Heart right ventricle (tissue), 16 donors: ENCODE data around the gene OTOGL. TPM values are rescaled to one million over a fixed set of nuclear protein-coding genes. Genes with fewer than 3 reads are reported as not detected.

ENCODE experiments used
- ATAC-seq, 8 donors: fragments of 200-7000 bp; cut with Tn5 transposase; one replicate each; pipeline ENCODE4 v1.9.1; 2020; ENCODE audit warnings: mild to moderate bottlenecking in 8 of 8, moderate library complexity in 8 of 8, moderate number of reproducible peaks in 1 of 8
- DNase-seq, 2 donors: peaks; one replicate each; pipeline ENCODE4 v3.0.0-alpha.2; 2020
- H3K27ac ChIP-seq, 10 donors: fragments of 200-600 bp; sonication (generic) in 2 of 10; one replicate each; pipeline versions ENCODE4 v1.5.0 to v1.8.0; 2020 to 2022; ENCODE audit warnings: mild to moderate bottlenecking in 3 of 10
- H3K27me3 ChIP-seq, 7 donors: fragments of 200-600 bp; one replicate each; pipeline ENCODE4 v1.8.0; 2021 to 2022; ENCODE audit warnings: mild to moderate bottlenecking in 2 of 7
- H3K36me3 ChIP-seq, 9 donors: fragments of 200-600 bp; sonication (generic) in 1 of 9; one replicate each; pipeline versions ENCODE4 v1.5.0 to v1.8.0; 2020 to 2022; ENCODE audit warnings: mild to moderate bottlenecking in 2 of 9
- H3K4me1 ChIP-seq, 9 donors: fragments of 200-600 bp; sonication (generic) in 1 of 9; one replicate each; pipeline versions ENCODE4 v1.5.0 to v1.8.0; 2020 to 2022; ENCODE audit warnings: mild to moderate bottlenecking in 4 of 9
- H3K4me3 ChIP-seq, 10 donors: fragments of 200-600 bp; sonication (generic) in 2 of 10; one replicate each; pipeline versions ENCODE4 v1.5.0 to v1.8.0; 2020 to 2022; ENCODE audit warnings: mild to moderate bottlenecking in 7 of 10, moderate library complexity in 2 of 10
- H3K9me3 ChIP-seq, 11 donors: fragments of 200-600 bp in 10 of 11; sonication (generic) in 2 of 11; one replicate each; pipeline versions ENCODE4 v1.5.0 to v1.8.0; 2013 to 2022; ENCODE audit warnings: mild to moderate bottlenecking in 2 of 11, control low read depth in 1 of 11, moderate library complexity in 1 of 11
- CTCF ChIP-seq, 9 donors: fragments of 200-600 bp; sonication (generic) in 2 of 9; IDR thresholded peaks; one replicate each; pipeline versions ENCODE4 v1.5.0 to v1.8.0; 2021 to 2022; ENCODE audit warnings: antibody characterized with exemption in 9 of 9, mild to moderate bottlenecking in 5 of 9, moderate library complexity in 1 of 9
- WGBS, 2 donors: extraction: QIAGEN DNeasy Blood & Tissue Kit; methylation state at CpG; one replicate each; pipeline ENCODE4 v1.1.7; 2013; ENCODE audit warnings: inconsistent platforms in 1 of 2; 5-methylcytosine and 5-hydroxymethylcytosine counted together
- intact Hi-C, 10 donors: fragments of 100-400 bp; cut with DNase I; formaldehyde crosslinking; loops; one replicate each; pipeline versions ENCODE4 v1.11.1 to v1.14.2; 2022
- polyA plus RNA-seq, 2 donors: library from polyadenylated mRNA; stranded (reverse); fragments of 200-250 nt; gene quantifications; one replicate each; pipeline ENCODE4 v1.2.3, GENCODE V29; 2013
- total RNA-seq, 10 donors: library from RNA; stranded (reverse); fragmentation: NEBNext Ultra II Directional in 3 of 10; extraction: Animal tissue kit (Norgen Biotek cat#: 25700) in 3 of 10; gene quantifications; one replicate each; pipeline versions ENCODE4 v1.2.1 to v1.2.4, GENCODE V29; 2021 to 2023
- donor health status: Arrhythmogenic right ventricular cardiomyopathy.
- donor health status: ischemic (EF 13 %, LVEDD 7.1; RV severe dilation, severe dysfunction).
- donor health status: healthy with polysubstance abuse.
- donor health status: DM: no; HTN: yes; CAD: no.
- donor health status: DM: no; HTN: no; CAD: no.
- donor health status: ischemic (EF 25% LVEDD 6.9; RV normal size, moderate dysfunction).
- donor health status: ischemic (EF 25% LVEDD 5.7; RV mildly dilated, moderate dysfunction).
- donor health status: healthy.
- donor health status: DM: yes; HTN: yes; CAD: no.
- donor health status: Ischemic cardiomyopathy.
- donor health status: ischemic (EF 35%, LVEDD 5.7; RV mildly dilated, moderate dysfunction).
- donor health status: nonischemic (EF 11% LVEDD 7.7; RV severe dilation, severe dysfunction).
- donor health status: DM: yes; HTN: yes; CAD: no.
- donor health status: PGD.
- donor health status: ischemic (EF 29% LVEDD 5.4; RV normal size, mild dysfunction).
- donor health status: nonischemic (EF 23%, LVEDD 6.1; RV moderate dilation, normal function).

OTOGL gene
- total and polyA plus RNA-seq, 12 donors, result 0.04 to 1.4 (median 0.24) TPM

GRCh38 chr12:80056845-80057244 lies 42.5 kb upstream of the OTOGL start:
- no peaks in the 10 kb centered on the region for H3K27me3 ChIP-seq
- H3K27ac ChIP-seq, result peak overlapping the region in 5 of 10 donors; percentile 4 to 28 (median 21)
- H3K9me3 ChIP-seq, result no peaks in the 10 kb centered on the region
- ATAC-seq, result peak in 7 of 8 donors; percentile 27 to 77 (median 51)
- intact Hi-C loops, result loop anchor here in 3 of 10 donors (5.0 to 10.0 kb wide), 3 partner anchors 118 to 130 kb away; partner anchors contain the start of gene PPP1R12A (in 1 of the 3)
- no peak overlapping the region for H3K4me3 ChIP-seq
- peaks cover 0 to 29% (median 12%) of the 10 kb centered on the region in 9 donors for H3K4me1 ChIP-seq
- peak in 1 of 2 donors; percentile 79 for DNase-seq
- TF ChIP-seq CTCF (IDR thresholded peaks at IDR 0.05), result no peak
- H3K36me3 ChIP-seq, result no peaks in the 10 kb centered on the region

DNA sequence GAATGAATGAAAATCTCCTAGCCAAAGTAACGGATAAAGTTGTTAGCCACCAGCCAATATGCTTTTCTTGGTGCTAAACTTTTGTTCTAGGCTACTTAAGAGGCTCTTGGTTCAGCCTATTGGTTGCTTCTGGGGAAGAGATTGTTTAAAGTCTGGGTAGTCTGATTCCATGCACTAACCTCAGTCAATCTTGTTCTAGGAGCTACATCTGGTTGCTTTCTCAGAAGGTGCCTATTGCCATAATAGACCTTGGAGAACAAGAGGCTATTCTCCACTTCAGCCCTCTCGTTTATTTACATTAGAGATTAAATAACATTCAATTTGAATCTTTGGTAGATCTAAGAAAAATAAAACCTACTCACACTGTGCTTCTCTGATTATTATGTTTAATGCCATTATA lies 40.8 kb upstream of the OTOGL start:
- Histone ChIP-seq H3K27me3 (no peaks in the 10 kb centered on the region), H3K27ac (no peak overlapping the region), H3K4me1 (peaks cover 0 to 16% (median 7%) of the 10 kb centered on the region in 9 donors), H3K9me3 (no peaks in the 10 kb centered on the region), H3K36me3 (no peaks in the 10 kb centered on the region), H3K4me3 (no peak overlapping the region)
- WGBS, 2 donors, result 82 to 91% methylated on average over 2 of the region's 2 CpGs
- TF ChIP-seq CTCF (IDR thresholded peaks at IDR 0.05), result no peak
- intact Hi-C loops, result loop anchor here in 3 of 10 donors (5.0 to 10.0 kb wide), 3 partner anchors 116 to 129 kb away; partner anchors contain the start of gene PPP1R12A (in 1 of the 3)
- no peak for ATAC-seq
- no peak for DNase-seq

DNA sequence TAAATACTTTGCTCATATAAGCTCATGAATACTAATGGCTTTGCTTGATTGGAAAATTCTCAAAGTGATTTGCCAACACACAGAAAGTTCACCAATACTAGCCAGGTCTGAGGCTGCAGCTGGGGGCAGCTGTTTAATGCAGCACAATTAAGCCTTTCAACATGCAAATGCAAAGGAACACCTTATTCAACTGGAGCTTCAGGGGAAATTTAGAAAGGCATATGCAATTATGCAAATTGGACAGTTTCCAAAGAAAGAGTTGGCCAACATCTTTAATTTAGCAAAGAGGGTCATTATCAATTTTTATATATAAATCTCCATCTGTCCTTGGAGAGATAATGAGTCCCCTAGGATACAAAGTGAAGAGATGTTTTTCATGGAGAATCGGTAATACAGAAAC lies 40.2 kb upstream of the OTOGL start:
- DNase-seq (no peak), ATAC-seq (no peak)
- no peaks in the 10 kb centered on the region for H3K36me3 ChIP-seq
- intact Hi-C loops, result loop anchor here in 3 of 10 donors (5.0 to 10.0 kb wide), 3 partner anchors 116 to 128 kb away; partner anchors contain the start of gene PPP1R12A (in 1 of the 3)
- H3K27ac ChIP-seq, result no peak overlapping the region
- peaks cover 0 to 16% (median 7%) of the 10 kb centered on the region in 9 donors for H3K4me1 ChIP-seq
- 62 to 63% methylated on average over 1 of the region's 1 CpG for WGBS, 2 donors
- no peaks in the 10 kb centered on the region for H3K9me3 ChIP-seq
- H3K27me3 ChIP-seq, result no peaks in the 10 kb centered on the region
- no peak overlapping the region for H3K4me3 ChIP-seq
- no peak for TF ChIP-seq CTCF (IDR thresholded peaks at IDR 0.05)

DNA sequence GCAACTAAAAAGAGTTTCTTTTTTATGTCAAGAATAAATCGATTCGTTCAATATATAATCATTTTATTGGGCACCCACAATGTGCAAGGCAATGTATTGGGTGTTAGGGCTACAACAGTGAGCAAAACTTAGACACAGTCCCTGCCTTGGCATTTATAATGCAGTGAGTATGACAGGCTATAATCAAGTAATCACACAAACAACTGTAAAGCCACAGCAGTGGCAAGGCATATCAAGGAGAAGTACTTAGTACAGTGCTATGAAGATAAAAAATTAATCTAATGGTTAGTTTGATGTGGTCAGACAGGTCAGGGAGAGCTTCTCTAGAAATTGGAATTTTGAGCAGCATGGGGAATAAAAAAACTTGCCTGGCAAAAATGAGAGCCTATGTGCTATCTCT lies 39.5 kb upstream of the OTOGL start:
- no peaks in the 10 kb centered on the region for H3K27me3 ChIP-seq
- no peaks in the 10 kb centered on the region for H3K36me3 ChIP-seq
- intact Hi-C loops, result loop anchor here in 3 of 10 donors (5.0 to 10.0 kb wide), 3 partner anchors 115 to 127 kb away; partner anchors contain the start of gene PPP1R12A (in 1 of the 3)
- H3K4me3 ChIP-seq, result no peak overlapping the region
- no peak overlapping the region for H3K27ac ChIP-seq
- 74 to 90% methylated on average over 2 of the region's 2 CpGs for WGBS, 2 donors
- no peaks in the 10 kb centered on the region for H3K9me3 ChIP-seq
- H3K4me1 ChIP-seq, result peaks cover 0 to 16% (median 7%) of the 10 kb centered on the region in 9 donors
- TF ChIP-seq CTCF (IDR thresholded peaks at IDR 0.05), result no peak
- ATAC-seq (no peak), DNase-seq (no peak)
